Measurements from ENCODE around the gene PHIP. TPM values are rescaled to one million over a fixed set of nuclear protein-coding genes. Genes with fewer than 3 reads are reported as not detected.

Gene PHIP
- polyA plus RNA-seq, 3 donors = 3.2 to 10.8 (median 5.1) TPM

DNA sequence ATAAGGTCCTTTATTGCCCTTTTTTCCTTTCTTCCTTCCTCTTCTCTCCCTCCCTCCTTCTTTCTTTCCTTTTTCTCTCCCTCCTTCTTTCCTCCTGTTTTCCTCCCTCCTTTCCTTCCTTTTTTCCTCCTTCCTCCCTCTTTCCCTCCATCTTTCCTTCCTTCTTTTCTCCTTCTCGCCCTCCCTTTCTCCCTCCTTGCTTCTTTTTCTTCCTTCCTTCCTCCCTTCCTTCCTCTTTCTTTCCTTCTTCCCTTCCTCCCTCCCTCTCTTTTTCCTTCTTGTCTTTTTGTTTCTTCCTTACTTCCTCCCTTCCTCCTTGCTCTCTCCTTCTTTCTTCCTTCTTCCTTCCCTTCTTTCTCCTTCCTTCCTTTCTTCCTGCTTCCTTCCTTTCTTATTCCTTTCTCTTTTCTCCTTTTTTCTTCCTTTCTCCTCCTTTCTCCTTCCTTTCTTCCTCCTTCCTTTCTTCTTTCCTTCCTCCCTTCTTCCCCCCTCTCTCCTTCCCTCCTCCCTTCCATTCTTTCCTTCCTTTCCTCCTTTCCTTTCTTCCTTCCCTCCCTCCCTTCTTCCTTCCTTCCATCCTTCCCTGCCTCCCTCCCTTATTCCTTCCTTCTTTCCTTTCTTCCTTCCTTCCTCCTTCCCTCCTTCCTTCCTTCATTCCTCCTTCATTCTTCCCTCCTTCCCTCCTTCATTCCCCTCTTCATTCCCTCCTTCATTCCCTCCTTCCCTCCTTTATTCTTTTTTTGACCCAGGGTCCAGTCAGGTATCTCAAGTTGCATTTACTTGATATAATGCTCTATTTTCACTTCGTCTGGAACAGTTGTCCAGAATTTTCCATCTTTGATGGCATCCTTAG, 11.7 kb upstream of the PHIP start:
- no peaks in the 10 kb centered on the region for H3K36me3 ChIP-seq (replicated peaks in 1 of 2; ENCODE audit: control insufficient read depth in 1 of 2, insufficient read depth in 2 of 2, low read length in 2 of 2)
- H3K4me2 ChIP-seq (replicated peaks; ENCODE audit: extremely low read depth, low read length, poor library complexity, severe bottlenecking) = no peak overlapping the region
- H3K79me2 ChIP-seq (ENCODE audit: insufficient read depth, low read length) = no peaks in the 10 kb centered on the region
- peak overlapping the region in 1 of 7 donors; percentile 78 for H3K27ac Mint-ChIP-seq
- H3K9me3 Mint-ChIP-seq = peaks cover 0 to 7% (median 6%) of the 10 kb centered on the region in 7 donors
- peaks cover 2% of the 10 kb centered on the region for H3K4me1 Mint-ChIP-seq
- intact Hi-C loops (cut with micrococcal nuclease) = no loop called here
- no peak overlapping the region for H3K4me3 ChIP-seq (replicated peaks in 1 of 3; ENCODE audit: low read depth in 2 of 3, low read length in 3 of 3)
- peak overlapping the region in 1 of 2 donors; percentile 28 for H3K4me3 Mint-ChIP-seq
- 59% methylated on average over 1 of the region's 2 CpGs for WGBS (ENCODE audit: insufficient coverage)
- TF ChIP-seq CTCF (IDR thresholded peaks at IDR 0.05) = no peak
- H3K9ac ChIP-seq (ENCODE audit: insufficient read depth, low read length, poor library complexity, severe bottlenecking) = no peak overlapping the region
- H3K36me3 Mint-ChIP-seq = no peaks in the 10 kb centered on the region
- peaks cover 0 to 1% (median 0%) of the 10 kb centered on the region in 3 donors for H3K27me3 Mint-ChIP-seq (ENCODE audit: low read depth in 3 of 3)
- H4K20me1 ChIP-seq (ENCODE audit: insufficient read depth, low read length) = no peaks in the 10 kb centered on the region
- no peak for DNase-seq
- H3K27me3 ChIP-seq (ENCODE audit: control insufficient read depth in 2 of 2, insufficient read depth in 2 of 2, low read length in 2 of 2) = no peaks in the 10 kb centered on the region
- H3K9me3 ChIP-seq (replicated peaks in 1 of 2; ENCODE audit: control insufficient read depth in 1 of 2, insufficient read depth in 1 of 2, low read length in 2 of 2) = no peaks in the 10 kb centered on the region
- no peak overlapping the region for H2AFZ ChIP-seq (ENCODE audit: insufficient read depth, low read depth, low read length, poor library complexity, severe bottlenecking)
- H3K27ac ChIP-seq (ENCODE audit: low read depth in 1 of 2, low read length in 2 of 2) = no peak overlapping the region
- peaks cover 0 to under 1% of the 10 kb centered on the region in 2 donors for H3K4me1 ChIP-seq (ENCODE audit: control insufficient read depth in 1 of 2, insufficient read depth in 2 of 2, low read length in 2 of 2)

DNA sequence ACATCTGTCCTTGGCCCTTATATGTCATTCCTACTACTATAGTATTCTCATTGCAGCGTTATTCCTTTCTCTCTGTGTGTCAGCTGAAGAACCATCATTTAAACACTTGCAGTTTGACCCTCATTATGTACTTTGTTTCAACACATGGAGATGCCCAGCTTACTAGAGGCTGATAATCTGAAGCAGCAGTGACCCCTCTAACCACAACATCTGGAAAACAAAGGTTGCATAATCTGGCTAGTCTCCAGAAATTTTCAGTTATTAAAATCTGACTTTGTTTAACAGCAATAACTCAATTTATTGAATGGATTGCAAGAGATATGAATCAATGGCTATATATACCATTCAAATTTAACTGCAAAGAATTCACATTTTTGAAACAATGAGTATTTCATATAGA, 6.6 kb upstream of the PHIP start:
- H3K9ac ChIP-seq (ENCODE audit: insufficient read depth, low read length, poor library complexity, severe bottlenecking) = no peak overlapping the region

More for the DNA sequence above, 6.6 kb upstream of the PHIP start:
- intact Hi-C loops (cut with micrococcal nuclease) = no loop called here
- no peaks in the 10 kb centered on the region for H3K27me3 Mint-ChIP-seq (ENCODE audit: low read depth in 3 of 3)
- H3K4me3 Mint-ChIP-seq = no peak overlapping the region
- peaks cover 0 to 6% (median 3%) of the 10 kb centered on the region in 7 donors for H3K9me3 Mint-ChIP-seq
- peaks cover 17% of the 10 kb centered on the region for H3K4me1 Mint-ChIP-seq
- DNase-seq = no peak
- Histone ChIP-seq H3K9me3 (replicated peaks in 1 of 2; ENCODE audit: control insufficient read depth in 1 of 2, insufficient read depth in 1 of 2, low read length in 2 of 2) (no peaks in the 10 kb centered on the region), H3K4me1 (ENCODE audit: control insufficient read depth in 1 of 2, insufficient read depth in 2 of 2, low read length in 2 of 2) (peaks cover 9% of the 10 kb centered on the region in 2 donors), H2AFZ (ENCODE audit: insufficient read depth, low read depth, low read length, poor library complexity, severe bottlenecking) (peak overlapping the region; percentile 66), H3K79me2 (ENCODE audit: insufficient read depth, low read length) (no peaks in the 10 kb centered on the region), H3K4me3 (replicated peaks in 1 of 3; ENCODE audit: low read depth in 2 of 3, low read length in 3 of 3) (no peak overlapping the region), H4K20me1 (ENCODE audit: insufficient read depth, low read length) (no peaks in the 10 kb centered on the region), H3K36me3 (replicated peaks in 1 of 2; ENCODE audit: control insufficient read depth in 1 of 2, insufficient read depth in 2 of 2, low read length in 2 of 2) (no peaks in the 10 kb centered on the region), H3K4me2 (replicated peaks; ENCODE audit: extremely low read depth, low read length, poor library complexity, severe bottlenecking) (no peak overlapping the region), H3K27ac (ENCODE audit: low read depth in 1 of 2, low read length in 2 of 2) (no peak overlapping the region), H3K27me3 (ENCODE audit: control insufficient read depth in 2 of 2, insufficient read depth in 2 of 2, low read length in 2 of 2) (no peaks in the 10 kb centered on the region)
- TF ChIP-seq CTCF (IDR thresholded peaks at IDR 0.05) = no peak
- no peaks in the 10 kb centered on the region for H3K36me3 Mint-ChIP-seq
- H3K27ac Mint-ChIP-seq = peak overlapping the region in 1 of 7 donors; percentile 19
- no CpG with 5 or more reads among the region's 1 CpG for WGBS (ENCODE audit: insufficient coverage)

Measured in CD14-positive monocyte (primary cell).